Left lung (tissue), 10 donors: Measurements from ENCODE around the gene GRID1. TPM values are rescaled to one million over a fixed set of nuclear protein-coding genes. Genes with fewer than 3 reads are reported as not detected.
A peak's percentile ranks its signal among the peaks of the same experiment; 100 is the strongest.

ENCODE experiments used
- ATAC-seq: fragments of 200-7000 bp; cut with Tn5 transposase; one replicate; pipeline ENCODE4 v1.9.1; 2020; ENCODE audit warnings: moderate library complexity
- DNase-seq, 4 donors: peaks; one replicate each; pipeline ENCODE4 v3.0.0-alpha.2; 2013 to 2020
- H3K27ac ChIP-seq, 2 donors: fragments of 200-600 bp; sonication (generic) in 1 of 2; one replicate each; pipeline versions ENCODE4 v1.5.0 to v1.8.0; 2020 to 2021
- H3K27me3 ChIP-seq, 2 donors: fragments of 200-600 bp; sonication (generic) in 1 of 2; one replicate each; pipeline versions ENCODE4 v1.5.0 to v1.8.0; 2020 to 2021
- H3K36me3 ChIP-seq, 2 donors: fragments of 200-600 bp; sonication (generic) in 1 of 2; one replicate each; pipeline versions ENCODE4 v1.5.0 to v1.8.0; 2020 to 2021
- H3K4me1 ChIP-seq, 2 donors: fragments of 200-600 bp; one replicate each; pipeline ENCODE4 v1.8.0; 2021
- H3K4me3 ChIP-seq, 2 donors: fragments of 200-600 bp; sonication (generic) in 1 of 2; one replicate each; pipeline versions ENCODE4 v1.5.0 to v1.8.0; 2020 to 2021; ENCODE audit warnings: mild to moderate bottlenecking in 1 of 2
- H3K9me3 ChIP-seq, 2 donors: fragments of 200-600 bp; sonication (generic) in 1 of 2; one replicate each; pipeline versions ENCODE4 v1.5.0 to v1.8.0; 2020 to 2021
- intact Hi-C, 2 donors: fragments of 100-400 bp; cut with DNase I; formaldehyde crosslinking; loops; one replicate each; pipeline versions ENCODE4 v1.11.2 to v1.14.2; 2022
- polyA plus RNA-seq, 6 donors: library from polyadenylated mRNA; unstranded; fragments of 120-200 nt; gene quantifications; one replicate each; pipeline ENCODE4 v1.2.1, GENCODE V29; 2013; ENCODE audit not compliant: insufficient read length in 6 of 6
- total RNA-seq, 2 donors: library from RNA; stranded (reverse); fragmentation: NEBNext Ultra II Directional; extraction: Animal tissue kit (Norgen Biotek cat#: 25700); gene quantifications; one replicate each; pipeline ENCODE4 v1.2.1, GENCODE V29; 2021
- TF ChIP-seq, protein P1 (sequence below), 2 donors: fragments of 200-600 bp; sonication (generic) in 1 of 2; IDR thresholded peaks; one replicate each; pipeline versions ENCODE4 v1.5.0 to v1.8.0; 2021; ENCODE audit warnings: antibody characterized with exemption in 2 of 2
- donor health status: DM: no; HTN: yes; CAD: no.
- donor health status: DM: no; HTN: no; CAD: no.

Gene GRID1
- total and polyA plus RNA-seq, 8 donors, result 0.81 to 2.6 (median 1.2) TPM

DNA sequence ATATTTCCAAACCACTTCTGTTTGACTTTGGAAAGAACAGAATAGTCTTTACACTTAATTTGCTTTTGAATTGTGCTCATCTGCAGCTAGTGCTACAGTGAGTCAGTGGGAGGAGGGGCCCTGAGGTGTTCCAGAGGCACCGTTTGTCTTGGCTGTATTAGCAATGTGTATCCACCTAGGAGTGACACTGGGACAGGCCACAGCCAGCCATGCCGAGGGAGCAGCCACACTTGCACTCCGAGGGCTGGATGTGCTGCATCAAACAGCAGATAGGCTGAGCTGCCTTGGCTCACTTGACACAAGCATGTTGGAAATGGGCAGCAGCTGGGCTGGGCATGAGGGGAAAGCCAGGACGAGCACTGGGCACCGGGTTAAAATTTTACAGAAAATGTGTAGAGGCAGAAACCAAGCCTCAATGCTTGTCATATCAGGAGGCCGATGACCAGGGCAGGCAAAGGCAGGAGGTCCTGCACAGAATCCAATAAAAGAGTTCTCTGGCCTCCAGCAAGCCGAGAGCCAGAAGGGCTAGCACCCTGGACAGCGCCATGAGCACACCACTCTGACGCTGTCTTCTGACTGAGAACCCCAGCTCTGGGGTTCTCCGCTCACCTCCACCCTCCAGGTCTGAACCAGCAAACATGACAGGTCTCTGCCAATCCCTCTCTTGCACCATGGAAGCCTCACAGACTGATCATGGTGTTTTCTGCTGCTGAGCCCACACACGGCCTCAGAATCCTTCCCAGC is 163.3 kb downstream of the GRID1 start:
- intact Hi-C loops, result no loop called here
- Histone ChIP-seq H3K9me3 (no peaks in the 10 kb centered on the region), H3K27ac (no peak overlapping the region), H3K4me1 (no peaks in the 10 kb centered on the region), H3K27me3 (no peaks in the 10 kb centered on the region), H3K4me3 (no peak overlapping the region), H3K36me3 (no peaks in the 10 kb centered on the region)
- DNase-seq (peak in 2 of 4 donors; percentile 42 to 54), ATAC-seq (peak; percentile 67)
- TF ChIP-seq, protein P1, sequence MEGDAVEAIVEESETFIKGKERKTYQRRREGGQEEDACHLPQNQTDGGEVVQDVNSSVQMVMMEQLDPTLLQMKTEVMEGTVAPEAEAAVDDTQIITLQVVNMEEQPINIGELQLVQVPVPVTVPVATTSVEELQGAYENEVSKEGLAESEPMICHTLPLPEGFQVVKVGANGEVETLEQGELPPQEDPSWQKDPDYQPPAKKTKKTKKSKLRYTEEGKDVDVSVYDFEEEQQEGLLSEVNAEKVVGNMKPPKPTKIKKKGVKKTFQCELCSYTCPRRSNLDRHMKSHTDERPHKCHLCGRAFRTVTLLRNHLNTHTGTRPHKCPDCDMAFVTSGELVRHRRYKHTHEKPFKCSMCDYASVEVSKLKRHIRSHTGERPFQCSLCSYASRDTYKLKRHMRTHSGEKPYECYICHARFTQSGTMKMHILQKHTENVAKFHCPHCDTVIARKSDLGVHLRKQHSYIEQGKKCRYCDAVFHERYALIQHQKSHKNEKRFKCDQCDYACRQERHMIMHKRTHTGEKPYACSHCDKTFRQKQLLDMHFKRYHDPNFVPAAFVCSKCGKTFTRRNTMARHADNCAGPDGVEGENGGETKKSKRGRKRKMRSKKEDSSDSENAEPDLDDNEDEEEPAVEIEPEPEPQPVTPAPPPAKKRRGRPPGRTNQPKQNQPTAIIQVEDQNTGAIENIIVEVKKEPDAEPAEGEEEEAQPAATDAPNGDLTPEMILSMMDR (IDR thresholded peaks at IDR 0.05), result no peak

DNA sequence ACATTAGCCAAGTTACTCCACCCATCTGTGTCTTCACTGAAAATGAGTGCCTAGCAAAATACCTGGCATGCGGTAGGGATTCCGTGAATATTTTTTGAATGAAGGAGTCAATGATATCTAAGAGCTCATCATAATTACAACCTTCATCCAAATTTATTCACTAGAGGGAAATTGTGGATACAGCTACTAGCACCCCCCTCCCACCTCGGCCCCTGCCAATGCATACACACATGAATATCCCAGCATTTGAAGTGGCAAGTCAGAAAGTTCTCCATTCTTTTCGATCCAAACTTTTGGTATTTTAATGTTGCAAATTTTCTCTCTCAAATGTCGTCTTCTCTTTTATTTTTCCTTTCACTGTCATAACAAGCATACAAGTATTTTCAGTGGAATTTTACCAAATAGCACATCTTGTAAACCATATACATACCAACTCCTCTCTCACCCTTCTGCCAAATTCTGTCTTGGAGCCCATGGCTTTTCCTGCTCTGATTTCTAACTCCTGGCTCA is 164.3 kb downstream of the GRID1 start:
- DNase-seq (no peak), ATAC-seq (no peak)
- Histone ChIP-seq H3K36me3 (no peaks in the 10 kb centered on the region), H3K9me3 (no peaks in the 10 kb centered on the region), H3K4me1 (no peaks in the 10 kb centered on the region), H3K27me3 (no peaks in the 10 kb centered on the region), H3K4me3 (no peak overlapping the region), H3K27ac (no peak overlapping the region)
- intact Hi-C loops, result no loop called here
- TF ChIP-seq, protein P1 (IDR thresholded peaks at IDR 0.05), result no peak

DNA sequence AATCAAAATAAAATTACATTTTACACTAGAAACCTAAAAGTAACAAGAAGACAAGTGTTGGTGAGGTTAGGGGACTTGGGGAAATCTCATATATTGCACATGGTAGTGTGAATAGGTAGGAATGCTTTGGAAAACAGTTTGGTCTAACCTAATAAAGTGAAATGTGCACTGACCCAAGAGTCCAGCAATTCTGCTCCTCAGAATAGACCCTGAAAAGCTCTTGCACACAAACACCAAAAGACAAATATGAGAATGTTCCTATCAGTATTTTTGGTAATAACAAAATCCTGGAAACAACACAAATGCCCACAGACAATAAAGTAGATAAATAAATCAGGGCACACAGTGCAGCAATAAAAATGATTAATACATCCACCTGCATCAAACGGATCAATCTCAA is 165.7 kb downstream of the GRID1 start:
- H3K27ac ChIP-seq, result no peak overlapping the region
- no peaks in the 10 kb centered on the region for H3K4me1 ChIP-seq
- DNase-seq (no peak), ATAC-seq (no peak)
- TF ChIP-seq, protein P1 (IDR thresholded peaks at IDR 0.05), result no peak
- no peaks in the 10 kb centered on the region for H3K9me3 ChIP-seq
- H3K4me3 ChIP-seq, result no peak overlapping the region
- no peaks in the 10 kb centered on the region for H3K27me3 ChIP-seq
- H3K36me3 ChIP-seq, result no peaks in the 10 kb centered on the region
- intact Hi-C loops, result no loop called here

DNA sequence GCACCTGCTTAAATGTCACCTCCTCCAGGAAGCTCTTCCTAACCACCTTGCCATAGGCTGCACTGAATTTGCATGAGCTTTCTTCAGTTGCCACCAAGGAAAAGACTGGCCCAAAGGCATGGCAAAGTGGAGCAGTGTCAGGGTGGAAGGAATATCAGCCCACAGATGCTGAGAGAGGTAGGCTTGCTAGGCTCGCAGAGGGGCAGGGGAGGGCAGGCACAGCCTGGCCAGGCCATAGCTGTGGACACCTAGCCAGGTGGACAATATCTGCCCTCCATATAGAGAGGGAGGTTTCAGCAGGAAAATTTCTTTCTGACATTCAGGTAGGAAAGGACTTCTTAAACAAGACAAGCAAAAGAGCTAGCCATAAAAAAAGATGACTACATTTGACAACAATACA is 166.3 kb downstream of the GRID1 start:
- no peak for ATAC-seq
- intact Hi-C loops, result no loop called here
- H3K36me3 ChIP-seq, result no peaks in the 10 kb centered on the region

DNA sequence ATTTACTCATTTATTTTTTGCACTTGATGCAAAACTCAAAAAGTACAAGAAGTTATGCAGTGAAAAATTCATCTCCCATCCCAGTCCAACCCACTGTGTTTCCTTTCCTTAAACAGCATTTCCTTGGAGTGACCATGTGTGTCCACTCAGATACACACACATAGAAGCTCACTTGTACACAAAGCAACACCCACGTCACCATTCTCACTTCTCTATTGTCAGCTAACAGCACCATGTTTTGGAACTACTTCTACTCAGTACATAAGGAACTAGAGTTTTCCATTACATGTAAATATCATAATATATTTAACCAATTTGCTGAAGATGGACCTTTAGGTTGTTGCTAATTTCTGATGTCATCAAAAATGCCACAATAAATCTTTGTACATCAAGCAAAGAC is 167.6 kb downstream of the GRID1 start:
- Histone ChIP-seq H3K27me3 (no peaks in the 10 kb centered on the region), H3K27ac (no peak overlapping the region), H3K36me3 (no peaks in the 10 kb centered on the region), H3K9me3 (no peaks in the 10 kb centered on the region), H3K4me3 (no peak overlapping the region), H3K4me1 (no peaks in the 10 kb centered on the region)
- TF ChIP-seq, protein P1 (IDR thresholded peaks at IDR 0.05), result no peak
- no peak for ATAC-seq
- intact Hi-C loops, result no loop called here
- no peak for DNase-seq

More for the DNA sequence above, 166.3 kb downstream of the GRID1 start:
- Histone ChIP-seq H3K27me3 (no peaks in the 10 kb centered on the region), H3K4me3 (no peak overlapping the region), H3K27ac (no peak overlapping the region), H3K9me3 (no peaks in the 10 kb centered on the region), H3K4me1 (no peaks in the 10 kb centered on the region)
- no peak for DNase-seq
- TF ChIP-seq, protein P1 (IDR thresholded peaks at IDR 0.05), result no peak
